ENCODE results near the gene CDK16.

DNA sequence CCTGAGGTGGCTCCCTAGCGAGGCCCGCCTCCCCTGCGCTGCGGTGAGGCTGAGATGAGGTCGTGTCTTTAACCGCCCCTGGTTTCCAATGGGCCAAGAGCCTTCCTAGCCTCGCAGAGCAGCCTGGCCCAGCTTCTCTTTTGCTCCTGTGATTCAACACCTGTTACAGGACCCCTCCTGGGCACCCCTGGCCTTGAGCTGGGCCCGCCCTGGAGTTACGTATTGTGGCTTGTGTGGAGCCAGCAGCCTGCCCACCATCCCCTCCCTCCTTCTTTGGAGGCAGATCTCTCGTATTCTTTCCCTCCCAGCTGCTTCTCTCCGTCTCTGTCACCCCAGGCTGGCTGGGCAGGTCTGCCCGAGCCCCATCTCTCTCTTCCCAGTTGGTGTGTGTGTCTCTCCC lies 44.1 kb upstream of the CDK16 start:
- TF ChIP-seq, protein P1, sequence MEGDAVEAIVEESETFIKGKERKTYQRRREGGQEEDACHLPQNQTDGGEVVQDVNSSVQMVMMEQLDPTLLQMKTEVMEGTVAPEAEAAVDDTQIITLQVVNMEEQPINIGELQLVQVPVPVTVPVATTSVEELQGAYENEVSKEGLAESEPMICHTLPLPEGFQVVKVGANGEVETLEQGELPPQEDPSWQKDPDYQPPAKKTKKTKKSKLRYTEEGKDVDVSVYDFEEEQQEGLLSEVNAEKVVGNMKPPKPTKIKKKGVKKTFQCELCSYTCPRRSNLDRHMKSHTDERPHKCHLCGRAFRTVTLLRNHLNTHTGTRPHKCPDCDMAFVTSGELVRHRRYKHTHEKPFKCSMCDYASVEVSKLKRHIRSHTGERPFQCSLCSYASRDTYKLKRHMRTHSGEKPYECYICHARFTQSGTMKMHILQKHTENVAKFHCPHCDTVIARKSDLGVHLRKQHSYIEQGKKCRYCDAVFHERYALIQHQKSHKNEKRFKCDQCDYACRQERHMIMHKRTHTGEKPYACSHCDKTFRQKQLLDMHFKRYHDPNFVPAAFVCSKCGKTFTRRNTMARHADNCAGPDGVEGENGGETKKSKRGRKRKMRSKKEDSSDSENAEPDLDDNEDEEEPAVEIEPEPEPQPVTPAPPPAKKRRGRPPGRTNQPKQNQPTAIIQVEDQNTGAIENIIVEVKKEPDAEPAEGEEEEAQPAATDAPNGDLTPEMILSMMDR (conservative IDR thresholded peaks at IDR 0.05), result no peak
- TF ChIP-seq EZH2 (IDR thresholded peaks at IDR 0.05; ENCODE audit: low read depth), result no peak

All from PC-9 (cell line).